22Rv1 (cell line): ENCODE data around the gene PRSS21.

Experiments used
- ZFX ChIP-seq: fragments of 450-650 bp; IDR thresholded peaks from 2 replicates; pipeline ENCODE4 v1.6.1; 2017; ENCODE audit warnings: antibody characterized with exemption, borderline replicate concordance
- TF ChIP-seq, protein P1 (sequence below): fragments of 450-650 bp; IDR thresholded peaks from 2 replicates; pipeline ENCODE4 v1.5.1; 2017; ENCODE audit warnings: mild to moderate bottlenecking

DNA sequence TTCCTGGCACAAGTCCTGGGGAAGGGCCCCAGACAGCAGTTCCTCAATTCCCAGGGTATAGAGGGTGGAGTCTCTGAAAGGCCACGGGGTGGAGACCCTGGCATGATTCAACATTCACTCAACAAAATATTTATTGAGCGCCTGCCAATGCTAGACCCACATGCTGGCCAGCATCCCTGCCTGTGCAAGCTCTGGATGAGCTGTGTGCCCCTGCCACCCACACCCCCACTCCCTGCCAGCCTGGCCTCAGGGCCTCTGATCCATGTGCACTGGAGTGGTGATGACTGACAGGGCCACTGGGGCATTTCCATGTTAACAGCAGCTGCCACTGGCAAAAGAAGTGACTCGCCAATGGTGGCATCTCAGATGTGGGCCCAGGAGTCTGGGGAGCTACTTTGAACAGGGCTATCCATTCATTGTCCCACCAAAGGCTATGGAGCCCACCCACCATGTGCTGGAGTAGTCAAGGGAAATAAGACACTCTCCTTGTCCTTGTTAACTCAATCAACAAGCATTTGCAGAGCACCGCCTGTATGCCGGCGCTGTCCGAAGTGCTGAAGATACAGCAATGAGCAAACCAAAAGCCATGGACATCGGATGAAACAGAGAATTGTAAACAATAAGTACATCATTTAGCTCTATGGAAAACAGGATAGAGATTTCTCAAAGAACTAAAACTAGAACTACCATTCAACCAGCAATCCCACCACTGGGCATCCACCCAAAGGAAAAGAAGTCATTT, 44.0 kb downstream of the PRSS21 start:
- TF ChIP-seq, protein P1, sequence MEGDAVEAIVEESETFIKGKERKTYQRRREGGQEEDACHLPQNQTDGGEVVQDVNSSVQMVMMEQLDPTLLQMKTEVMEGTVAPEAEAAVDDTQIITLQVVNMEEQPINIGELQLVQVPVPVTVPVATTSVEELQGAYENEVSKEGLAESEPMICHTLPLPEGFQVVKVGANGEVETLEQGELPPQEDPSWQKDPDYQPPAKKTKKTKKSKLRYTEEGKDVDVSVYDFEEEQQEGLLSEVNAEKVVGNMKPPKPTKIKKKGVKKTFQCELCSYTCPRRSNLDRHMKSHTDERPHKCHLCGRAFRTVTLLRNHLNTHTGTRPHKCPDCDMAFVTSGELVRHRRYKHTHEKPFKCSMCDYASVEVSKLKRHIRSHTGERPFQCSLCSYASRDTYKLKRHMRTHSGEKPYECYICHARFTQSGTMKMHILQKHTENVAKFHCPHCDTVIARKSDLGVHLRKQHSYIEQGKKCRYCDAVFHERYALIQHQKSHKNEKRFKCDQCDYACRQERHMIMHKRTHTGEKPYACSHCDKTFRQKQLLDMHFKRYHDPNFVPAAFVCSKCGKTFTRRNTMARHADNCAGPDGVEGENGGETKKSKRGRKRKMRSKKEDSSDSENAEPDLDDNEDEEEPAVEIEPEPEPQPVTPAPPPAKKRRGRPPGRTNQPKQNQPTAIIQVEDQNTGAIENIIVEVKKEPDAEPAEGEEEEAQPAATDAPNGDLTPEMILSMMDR: no peak
- TF ChIP-seq ZFX: no peak
